Neuronal stem cell (in vitro differentiated cells): ENCODE data around the gene AFF3.

Experiments
- DNase-seq: peaks from one replicate; pipeline ENCODE4 v3.0.0-alpha.2; 2013; ENCODE audit warnings: low spot score
- H2AFZ ChIP-seq: one replicate; pipeline ENCODE4 v1.6.1; 2013; ENCODE audit warnings: mild to moderate bottlenecking, low read length, inconsistent platforms
- H2AK5ac ChIP-seq: 2 replicates; pipeline ENCODE4 v1.6.1; 2013; ENCODE audit warnings: low read depth, mild to moderate bottlenecking, inconsistent platforms, low read length, moderate library complexity, mixed read lengths
- H2BK120ac ChIP-seq: 2 replicates; pipeline ENCODE4 v1.6.1; 2013; ENCODE audit warnings: low read depth, mild to moderate bottlenecking, inconsistent platforms, low read length, moderate library complexity, mixed read lengths
- H2BK12ac ChIP-seq: one replicate; pipeline ENCODE4 v1.6.1; 2013; ENCODE audit warnings: low read length, inconsistent platforms
- H2BK15ac ChIP-seq: 2 replicates; pipeline ENCODE4 v1.6.1; 2013; ENCODE audit warnings: mild to moderate bottlenecking, low read length, inconsistent platforms, mixed read lengths
- H2BK5ac ChIP-seq: one replicate; pipeline ENCODE4 v1.6.1; 2013; ENCODE audit warnings: inconsistent platforms, mild to moderate bottlenecking, low read length, moderate library complexity
- H3K14ac ChIP-seq: one replicate; pipeline ENCODE4 v1.6.1; 2013; ENCODE audit warnings: low read length, inconsistent platforms
- H3K18ac ChIP-seq: 2 replicates; pipeline ENCODE4 v1.6.1; 2013; ENCODE audit warnings: low read length, inconsistent platforms
- H3K23ac ChIP-seq: 2 replicates; pipeline ENCODE4 v1.6.1; 2013; ENCODE audit warnings: low read depth, mild to moderate bottlenecking, mixed read lengths, low read length, inconsistent platforms; ENCODE audit not compliant: poor library complexity
- H3K27ac ChIP-seq: replicated peaks from 3 replicates; pipeline ENCODE4 v1.5.1; 2013; ENCODE audit warnings: low read length, inconsistent platforms
- H3K27me3 ChIP-seq, 3 experiments: 2 replicates each; pipeline ENCODE4 v1.6.1; 2013; ENCODE audit warnings: low read length in 3 of 3, mild to moderate bottlenecking in 2 of 3, inconsistent platforms in 1 of 3, low read depth in 1 of 3, mixed read lengths in 1 of 3, moderate library complexity in 1 of 3; ENCODE audit not compliant: control insufficient read depth in 3 of 3, insufficient read depth in 3 of 3
- H3K36me3 ChIP-seq, 2 donors: replicated peaks in 1 of 2; 2 replicates each; pipeline ENCODE4 v1.6.1; 2013; ENCODE audit warnings: low read length in 2 of 2; ENCODE audit not compliant: control insufficient read depth in 2 of 2, insufficient read depth in 2 of 2
- H3K4ac ChIP-seq: 2 replicates; pipeline ENCODE4 v1.6.1; 2013; ENCODE audit warnings: inconsistent platforms, mild to moderate bottlenecking, low read length, moderate library complexity
- H3K4me1 ChIP-seq, 2 donors: 1 replicate in 1 of 2; 2 replicates in 1 of 2; pipeline ENCODE4 v1.6.1; 2013; ENCODE audit warnings: low read length in 2 of 2, low read depth in 1 of 2; ENCODE audit not compliant: control insufficient read depth in 2 of 2, insufficient read depth in 1 of 2
- H3K4me2 ChIP-seq: one replicate; pipeline ENCODE4 v1.6.1; 2013; ENCODE audit warnings: mild to moderate bottlenecking, low read length, inconsistent platforms; ENCODE audit not compliant: insufficient read depth, poor library complexity, severe bottlenecking
- H3K4me3 ChIP-seq, 2 donors: 2 replicates each; pipeline ENCODE4 v1.5.1; 2013; ENCODE audit warnings: low read length in 2 of 2, mild to moderate bottlenecking in 2 of 2, inconsistent platforms in 1 of 2, moderate library complexity in 1 of 2
- H3K79me1 ChIP-seq: one replicate; pipeline ENCODE4 v1.6.1; 2013; ENCODE audit warnings: low read depth, mild to moderate bottlenecking, inconsistent platforms, low read length, moderate library complexity
- H3K9ac ChIP-seq: one replicate; pipeline ENCODE4 v1.6.1; 2013; ENCODE audit warnings: mild to moderate bottlenecking, low read depth, low read length, inconsistent platforms; ENCODE audit not compliant: poor library complexity
- H3K9me3 ChIP-seq, 2 donors: replicated peaks in 1 of 2; 2 replicates each; pipeline versions ENCODE3 to v1.6.1; 2013; ENCODE audit warnings: low read length in 2 of 2, mild to moderate bottlenecking in 2 of 2, inconsistent platforms in 1 of 2, low read depth in 1 of 2, mixed read lengths in 1 of 2, moderate library complexity in 1 of 2; ENCODE audit not compliant: control insufficient read depth in 2 of 2, insufficient read depth in 1 of 2
- H4K8ac ChIP-seq: one replicate; pipeline ENCODE4 v1.6.1; 2013; ENCODE audit warnings: low read depth, mild to moderate bottlenecking, inconsistent platforms, low read length, moderate library complexity
- H4K91ac ChIP-seq: one replicate; pipeline ENCODE4 v1.6.1; 2013; ENCODE audit warnings: low read length, low read depth, mild to moderate bottlenecking, inconsistent platforms; ENCODE audit not compliant: poor library complexity
- WGBS, 2 donors: extraction: QIAGEN DNeasy Blood & Tissue Kit; methylation state at CpG; one replicate each; pipeline ENCODE4 v1.1.7; 2013; ENCODE audit warnings: missing lambda C conversion rate in 2 of 2, mixed read lengths in 1 of 2; ENCODE audit not compliant: insufficient read length in 2 of 2, insufficient replicate concordance in 1 of 2; ENCODE audit errors: extremely low coverage in 2 of 2; 5-methylcytosine and 5-hydroxymethylcytosine counted together

Gene AFF3

GRCh38 chr2:99940963-99941362 is 201.4 kb downstream of the AFF3 start:
- H4K8ac ChIP-seq, result no peak overlapping the region
- H3K4me3 ChIP-seq, result no peak overlapping the region
- WGBS, 2 donors, result no CpG with 5 or more reads among the region's 7 CpGs
- H2BK12ac ChIP-seq, result no peak overlapping the region
- no peak overlapping the region for H3K9ac ChIP-seq
- no peaks in the 10 kb centered on the region for H3K9me3 ChIP-seq
- H3K79me1 ChIP-seq, result no peaks in the 10 kb centered on the region
- H3K23ac ChIP-seq, result no peak overlapping the region
- no peak overlapping the region for H2BK120ac ChIP-seq
- H4K91ac ChIP-seq, result no peak overlapping the region
- no peak overlapping the region for H3K18ac ChIP-seq
- H2AK5ac ChIP-seq, result no peak overlapping the region
- no peak overlapping the region for H2AFZ ChIP-seq
- H3K36me3 ChIP-seq, result no peaks in the 10 kb centered on the region
- H3K14ac ChIP-seq, result no peak overlapping the region
- no peak overlapping the region for H3K4ac ChIP-seq
- DNase-seq, result no peak
- no peak overlapping the region for H3K4me2 ChIP-seq
- no peak overlapping the region for H2BK15ac ChIP-seq
- H3K27me3 ChIP-seq, result no peaks in the 10 kb centered on the region
- no peak overlapping the region for H3K27ac ChIP-seq
- no peaks in the 10 kb centered on the region for H3K4me1 ChIP-seq
- no peak overlapping the region for H2BK5ac ChIP-seq

- Histone ChIP-seq H3K79me1 (no peaks in the 10 kb centered on the region), H3K18ac (no peak overlapping the region), H2BK15ac (no peak overlapping the region), H3K4me3 (no peak overlapping the region), H3K27me3 (no peaks in the 10 kb centered on the region), H3K4me2 (no peak overlapping the region), H3K4me1 (no peaks in the 10 kb centered on the region), H3K4ac (no peak overlapping the region), H4K91ac (no peak overlapping the region), H2BK12ac (no peak overlapping the region), H4K8ac (no peak overlapping the region), H2BK120ac (no peak overlapping the region), H3K23ac (no peak overlapping the region), H3K14ac (no peak overlapping the region), H3K27ac (no peak overlapping the region), H2AK5ac (no peak overlapping the region), H2BK5ac (no peak overlapping the region), H3K36me3 (no peaks in the 10 kb centered on the region), H2AFZ (no peak overlapping the region), H3K9ac (no peak overlapping the region), H3K9me3 (no peaks in the 10 kb centered on the region)
- no CpG with 5 or more reads among the region's 1 CpG for WGBS, 2 donors
- no peak for DNase-seq
These were observed 203.3 kb downstream of the AFF3 start for GRCh38 chr2:99939135-99939534.

DNA sequence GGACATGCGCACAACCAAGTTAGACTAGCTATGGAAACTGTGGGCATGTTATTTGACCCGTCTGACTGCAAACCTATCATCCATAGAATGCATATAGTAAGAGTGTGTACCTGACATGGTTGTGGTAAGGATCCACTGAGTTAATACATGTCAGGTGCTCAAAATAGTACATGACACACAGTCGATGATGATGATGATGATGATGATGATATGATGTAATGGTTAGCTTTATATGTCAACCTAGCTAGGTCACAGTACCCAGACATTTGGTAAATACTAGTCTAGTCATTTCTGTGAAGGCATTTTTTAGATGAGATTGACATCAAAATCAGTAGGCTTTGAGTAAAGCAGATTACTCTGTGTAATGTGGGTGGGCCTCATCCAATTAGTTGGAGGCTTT is 204.1 kb downstream of the AFF3 start:
- no peaks in the 10 kb centered on the region for H3K9me3 ChIP-seq
- no peak overlapping the region for H4K91ac ChIP-seq
- no peak overlapping the region for H2BK5ac ChIP-seq
- H2BK12ac ChIP-seq, result no peak overlapping the region
- no peak overlapping the region for H2AK5ac ChIP-seq
- no peak overlapping the region for H3K23ac ChIP-seq
- H2AFZ ChIP-seq, result no peak overlapping the region
- no peaks in the 10 kb centered on the region for H3K27me3 ChIP-seq
- no peak overlapping the region for H3K4me2 ChIP-seq
- no peak overlapping the region for H3K4me3 ChIP-seq
- H3K4me1 ChIP-seq, result no peaks in the 10 kb centered on the region
- no peak overlapping the region for H2BK15ac ChIP-seq
- no peaks in the 10 kb centered on the region for H3K36me3 ChIP-seq
- H3K27ac ChIP-seq, result no peak overlapping the region
- no peak for DNase-seq
- no peaks in the 10 kb centered on the region for H3K79me1 ChIP-seq
- H3K18ac ChIP-seq, result no peak overlapping the region
- H3K4ac ChIP-seq, result no peak overlapping the region
- H2BK120ac ChIP-seq, result no peak overlapping the region
- no peak overlapping the region for H3K14ac ChIP-seq
- no peak overlapping the region for H4K8ac ChIP-seq
- no CpG with 5 or more reads among the region's 3 CpGs for WGBS, 2 donors
- H3K9ac ChIP-seq, result no peak overlapping the region

GRCh38 chr2:99936065-99936464 is 206.3 kb downstream of the AFF3 start:
- no peak for DNase-seq
- Histone ChIP-seq H3K27ac (no peak overlapping the region), H3K9me3 (no peaks in the 10 kb centered on the region), H3K27me3 (no peaks in the 10 kb centered on the region), H2BK15ac (no peak overlapping the region), H2AK5ac (no peak overlapping the region), H3K79me1 (no peaks in the 10 kb centered on the region), H2BK12ac (no peak overlapping the region), H3K4me1 (no peaks in the 10 kb centered on the region), H4K91ac (no peak overlapping the region), H3K14ac (no peak overlapping the region), H2BK120ac (no peak overlapping the region), H3K23ac (no peak overlapping the region), H3K18ac (no peak overlapping the region), H3K4ac (no peak overlapping the region), H4K8ac (no peak overlapping the region), H3K4me3 (no peak overlapping the region), H3K36me3 (no peaks in the 10 kb centered on the region), H3K4me2 (no peak overlapping the region), H3K9ac (no peak overlapping the region), H2AFZ (no peak overlapping the region), H2BK5ac (no peak overlapping the region)
- WGBS, 2 donors, result no CpG with 5 or more reads among the region's 3 CpGs
